AG04449 (cell line): ENCODE measurements around the gene NECTIN2.
"Not testable (repeated sequence)": the region's sequence is repeated elsewhere in the genome, so short reads cannot be mapped to it uniquely, and the experiment has no call there.

Experiments used
- CTCF ChIA-PET: fragments of 350-600 bp; formaldehyde crosslinking; extraction: SDS; loops from one replicate; lab custom pipeline; 2021; ENCODE audit warnings: antibody characterized with exemption; lab: Yijun Ruan, JAX
- POLR2A ChIA-PET: fragments of 400-600, 350-600 bp; formaldehyde crosslinking; extraction: SDS; loops from one replicate; lab custom pipeline; 2020; ENCODE audit warnings: antibody characterized with exemption, inconsistent platforms; lab: Yijun Ruan, JAX
- DNase-seq: peaks from one replicate; pipeline ENCODE4 v3.0.0-alpha.2; 2010; ENCODE audit warnings: low read depth, low spot score
- H3K4me3 ChIP-seq: 2 replicates; pipeline ENCODE4 v1.5.1; 2011; ENCODE audit warnings: low read depth, mild to moderate bottlenecking, control low read depth, low read length
- TF ChIP-seq, protein P1 (sequence below): IDR thresholded peaks from one replicate; pipeline ENCODE4 v1.5.1; 2011; ENCODE audit warnings: mild to moderate bottlenecking, moderate library complexity, low read length, control low read depth, inconsistent platforms; ENCODE audit not compliant: insufficient read depth; ENCODE audit errors: missing control alignments

The NECTIN2 gene

DNA sequence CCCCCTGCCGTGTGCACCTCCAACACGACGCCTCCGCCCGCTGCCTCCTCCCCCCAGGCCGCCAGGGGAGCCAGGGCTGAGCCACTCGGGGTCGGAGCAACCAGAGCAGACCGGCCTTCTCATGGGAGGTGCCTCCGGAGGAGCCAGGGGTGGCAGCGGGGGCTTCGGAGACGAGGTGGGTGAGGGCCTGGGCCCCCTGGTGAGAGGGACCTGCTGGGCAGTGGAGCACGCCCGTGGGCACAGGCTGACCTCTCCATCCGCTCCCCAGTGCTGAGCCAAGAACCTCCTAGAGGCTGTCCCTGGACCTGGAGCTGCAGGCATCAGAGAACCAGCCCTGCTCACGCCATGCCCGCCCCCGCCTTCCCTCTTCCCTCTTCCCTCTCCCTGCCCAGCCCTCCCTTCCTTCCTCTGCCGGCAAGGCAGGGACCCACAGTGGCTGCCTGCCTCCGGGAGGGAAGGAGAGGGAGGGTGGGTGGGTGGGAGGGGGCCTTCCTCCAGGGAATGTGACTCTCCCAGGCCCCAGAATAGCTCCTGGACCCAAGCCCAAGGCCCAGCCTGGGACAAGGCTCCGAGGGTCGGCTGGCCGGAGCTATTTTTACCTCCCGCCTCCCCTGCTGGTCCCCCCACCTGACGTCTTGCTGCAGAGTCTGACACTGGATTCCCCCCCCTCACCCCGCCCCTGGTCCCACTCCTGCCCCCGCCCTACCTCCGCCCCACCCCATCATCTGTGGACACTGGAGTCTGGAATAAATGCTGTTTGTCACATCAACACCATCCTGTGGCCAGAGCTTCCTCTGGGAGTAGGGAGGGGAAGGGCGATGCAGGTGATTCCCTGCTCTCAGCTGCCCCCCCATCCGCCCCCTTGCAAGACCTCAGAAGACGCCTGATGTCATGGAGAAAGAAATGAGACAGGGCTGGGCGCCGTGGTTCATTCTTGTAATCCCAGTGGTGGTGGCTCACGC lies 25.2 kb upstream of the NECTIN2 start:
- CTCF ChIA-PET: interaction anchor here (0.8 to 2.2 kb wide), 9 partner anchors 12 to 96 kb away, joined by 3 to 11 read pairs (median 4); partner anchors contain the start of genes BCAM and NECTIN2
- POLR2A ChIA-PET: no interaction called here
- no peak overlapping the region for H3K4me3 ChIP-seq
- DNase-seq: no peak
- TF ChIP-seq, protein P1, sequence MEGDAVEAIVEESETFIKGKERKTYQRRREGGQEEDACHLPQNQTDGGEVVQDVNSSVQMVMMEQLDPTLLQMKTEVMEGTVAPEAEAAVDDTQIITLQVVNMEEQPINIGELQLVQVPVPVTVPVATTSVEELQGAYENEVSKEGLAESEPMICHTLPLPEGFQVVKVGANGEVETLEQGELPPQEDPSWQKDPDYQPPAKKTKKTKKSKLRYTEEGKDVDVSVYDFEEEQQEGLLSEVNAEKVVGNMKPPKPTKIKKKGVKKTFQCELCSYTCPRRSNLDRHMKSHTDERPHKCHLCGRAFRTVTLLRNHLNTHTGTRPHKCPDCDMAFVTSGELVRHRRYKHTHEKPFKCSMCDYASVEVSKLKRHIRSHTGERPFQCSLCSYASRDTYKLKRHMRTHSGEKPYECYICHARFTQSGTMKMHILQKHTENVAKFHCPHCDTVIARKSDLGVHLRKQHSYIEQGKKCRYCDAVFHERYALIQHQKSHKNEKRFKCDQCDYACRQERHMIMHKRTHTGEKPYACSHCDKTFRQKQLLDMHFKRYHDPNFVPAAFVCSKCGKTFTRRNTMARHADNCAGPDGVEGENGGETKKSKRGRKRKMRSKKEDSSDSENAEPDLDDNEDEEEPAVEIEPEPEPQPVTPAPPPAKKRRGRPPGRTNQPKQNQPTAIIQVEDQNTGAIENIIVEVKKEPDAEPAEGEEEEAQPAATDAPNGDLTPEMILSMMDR: no peak

DNA sequence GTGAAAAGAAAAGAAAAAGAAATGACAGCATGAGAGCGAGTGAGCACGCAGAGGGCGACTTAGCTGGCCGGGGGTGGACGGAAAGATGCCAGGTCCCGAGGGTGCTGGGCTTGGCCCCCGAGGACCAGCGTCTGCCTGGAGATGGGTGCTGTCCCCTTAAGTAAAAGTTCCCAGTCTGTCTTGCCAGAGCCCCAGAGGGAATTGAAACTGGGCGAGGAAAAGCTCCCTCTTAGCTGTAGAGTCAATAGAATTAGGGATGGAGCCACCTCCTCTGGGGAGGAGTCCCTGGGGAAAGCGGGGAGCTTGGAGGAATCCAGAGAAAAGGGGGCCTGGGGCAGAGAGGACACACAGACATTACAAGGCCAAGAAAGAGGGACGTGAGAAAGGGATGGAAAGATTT lies 23.9 kb upstream of the NECTIN2 start:
- DNase-seq: no peak
- ChIA-PET POLR2A (no interaction called here), CTCF (interaction anchor here (0.6 to 2.9 kb wide), 8 partner anchors 13 to 252 kb away, joined by 3 to 8 read pairs (median 4); partner anchors contain the start of gene BCAM)
- TF ChIP-seq, protein P1: no peak
- H3K4me3 ChIP-seq: no peak overlapping the region

DNA sequence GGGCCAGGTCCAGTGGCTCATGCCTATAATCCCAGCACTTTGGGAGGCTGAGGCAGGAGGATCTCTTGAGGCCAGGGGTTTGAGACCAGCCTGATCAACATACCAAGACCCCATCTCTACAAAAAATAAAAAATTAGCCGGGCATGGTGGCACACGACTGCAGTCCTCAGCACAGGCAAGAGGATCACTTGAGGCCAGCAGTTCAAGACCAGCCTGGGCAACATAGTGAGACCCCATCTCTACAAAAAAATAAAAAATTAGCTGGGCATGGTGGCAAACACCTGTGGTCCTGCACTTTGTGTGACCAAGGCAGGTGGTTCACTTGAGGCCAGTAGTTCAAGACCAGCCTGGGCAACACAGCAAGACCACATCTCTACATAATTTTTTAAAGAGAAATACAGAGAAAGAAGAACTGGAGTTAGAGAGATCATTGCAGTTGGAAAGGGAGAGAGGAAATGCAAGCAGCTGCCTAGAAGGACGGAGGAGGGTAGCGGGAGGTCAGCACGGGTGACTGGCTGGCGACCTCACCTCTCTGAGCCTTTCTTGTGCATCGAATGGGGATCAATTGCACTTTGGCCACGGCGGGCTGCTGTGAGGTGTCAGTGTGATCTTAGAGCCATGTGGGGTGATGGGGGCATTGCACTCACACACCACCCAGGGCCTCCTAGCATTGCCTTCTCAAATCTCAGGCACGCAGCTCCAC lies 23.3 kb upstream of the NECTIN2 start:
- CTCF ChIA-PET: interaction anchor here (0.6 to 2.9 kb wide), 12 partner anchors 13 to 252 kb away, joined by 3 to 8 read pairs (median 4); partner anchors contain the start of genes BCAM and NECTIN2
- TF ChIP-seq, protein P1: no peak
- POLR2A ChIA-PET: no interaction called here

DNA sequence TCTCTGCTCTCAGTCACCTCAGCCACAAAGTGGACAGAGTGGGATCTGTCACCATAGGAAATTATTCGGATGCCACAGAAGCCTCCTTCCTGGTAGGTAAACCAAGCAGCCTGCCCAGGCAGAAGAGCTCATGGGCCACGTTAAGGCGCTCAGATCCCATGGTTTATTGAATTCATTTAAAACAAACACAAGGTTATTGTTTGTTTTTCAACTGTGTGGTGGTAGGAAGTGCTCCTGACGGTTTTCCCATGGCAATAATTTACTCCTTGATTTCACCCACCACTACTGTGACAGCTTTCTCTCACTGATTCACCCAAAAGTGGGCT lies 22.8 kb upstream of the NECTIN2 start:
- DNase-seq: no peak
- ChIA-PET CTCF (interaction anchor here (1.0 to 2.9 kb wide), 6 partner anchors 18 to 100 kb away, joined by 3 to 8 read pairs (median 4); partner anchors contain the start of gene NECTIN2), POLR2A (no interaction called here)
- TF ChIP-seq, protein P1: no peak
- no peak overlapping the region for H3K4me3 ChIP-seq

More for the DNA sequence above, 23.3 kb upstream of the NECTIN2 start:
- DNase-seq: no peak
- no peak overlapping the region for H3K4me3 ChIP-seq

DNA sequence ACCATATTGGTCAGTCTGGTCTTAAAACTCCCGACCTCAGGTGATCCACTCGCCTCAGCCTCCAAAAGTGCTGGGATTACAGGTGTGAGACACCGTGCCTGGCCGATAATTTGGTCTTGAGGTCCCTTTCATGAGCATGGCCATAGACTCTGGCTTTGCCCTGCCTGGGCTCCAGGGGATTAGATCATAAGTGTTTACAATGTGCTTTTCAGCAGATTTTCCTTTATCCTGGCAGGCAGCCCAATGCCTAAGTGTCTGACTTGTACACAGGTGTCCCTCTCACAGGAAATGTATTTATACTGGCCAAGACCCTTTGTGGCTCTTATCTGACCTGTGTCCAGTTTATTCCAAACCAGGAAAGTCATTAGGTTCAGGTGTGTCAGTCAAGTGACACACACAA lies 21.3 kb upstream of the NECTIN2 start:
- ChIA-PET CTCF (no interaction called here), POLR2A (no interaction called here)
- H3K4me3 ChIP-seq: no peak overlapping the region
- TF ChIP-seq, protein P1: no peak
- DNase-seq: no peak

DNA sequence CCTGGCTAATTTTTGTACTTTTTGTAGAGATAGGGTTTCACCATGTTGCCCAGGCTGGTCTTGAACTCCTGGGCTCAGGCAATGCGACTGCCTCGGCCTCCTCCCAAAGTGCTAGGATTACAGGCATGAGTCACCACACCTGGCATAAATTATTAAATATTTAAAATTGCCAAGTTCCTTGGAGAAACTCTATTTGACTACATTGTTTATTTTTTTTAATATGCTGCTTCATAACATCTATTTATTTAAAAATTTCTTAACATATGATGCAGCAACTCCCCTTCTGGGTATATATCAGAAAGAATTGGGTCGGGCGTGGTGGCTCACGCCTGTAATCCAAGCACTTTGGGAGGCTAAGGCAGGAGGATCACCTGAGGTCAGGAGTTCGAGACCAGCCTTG lies 13.2 kb upstream of the NECTIN2 start:
- H3K4me3 ChIP-seq, DNase-seq, CTCF ChIA-PET, POLR2A ChIA-PET: not testable (repeated sequence)

DNA sequence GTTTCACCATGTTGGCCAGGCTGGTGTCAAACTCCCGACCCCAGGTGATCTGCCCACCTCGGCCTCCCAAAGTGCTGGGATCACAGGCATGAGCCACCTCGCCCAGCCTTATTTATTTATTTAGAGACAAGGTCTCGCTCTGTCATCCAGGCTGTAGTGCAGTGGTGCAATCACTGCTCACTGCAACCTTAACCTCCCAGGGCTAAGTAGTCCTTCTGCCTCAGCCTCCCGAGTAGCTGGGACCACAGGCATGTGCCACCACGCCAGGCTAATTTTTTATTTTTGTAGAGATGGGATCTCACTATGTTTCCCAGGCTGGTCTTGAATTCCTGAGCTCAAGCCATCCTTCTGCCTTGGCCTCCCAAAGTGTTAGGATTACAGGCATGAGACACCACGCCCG lies 11.7 kb upstream of the NECTIN2 start:
- POLR2A ChIA-PET, DNase-seq, H3K4me3 ChIP-seq: not testable (repeated sequence)
- CTCF ChIA-PET: interaction anchor here (1.5 to 3.1 kb wide), 3 partner anchors 10 to 50 kb away, joined by 3 to 12 read pairs (median 8); no protein-coding TSS in a partner anchor
